Measurements from ENCODE around the gene MGAT5.

Gene MGAT5

GRCh38 chr2:134231301-134231964 lies 22.4 kb upstream of the MGAT5 start:
- no peak for DNase-seq (ENCODE audit: low spot score)

- peak; percentile 27 for DNase-seq (ENCODE audit: low spot score)
Measured at GRCh38 chr2:134231965-134232340, 21.9 kb upstream of the MGAT5 start.

GRCh38 chr2:134232461-134232860 lies 21.4 kb upstream of the MGAT5 start:
- DNase-seq (ENCODE audit: low spot score): no peak

- no peak for DNase-seq (ENCODE audit: low spot score)
Measured at GRCh38 chr2:134232868-134233727, 20.8 kb upstream of the MGAT5 start.

- no peak for DNase-seq (ENCODE audit: low spot score)
Measured at GRCh38 chr2:134233728-134234136, 20.1 kb upstream of the MGAT5 start.

GRCh38 chr2:134234535-134234934 lies 19.3 kb upstream of the MGAT5 start:
- no peak for DNase-seq (ENCODE audit: low spot score)

- no peak for DNase-seq (ENCODE audit: low spot score)
Measured at GRCh38 chr2:134235510-134236144, 18.2 kb upstream of the MGAT5 start.

- no peak for DNase-seq (ENCODE audit: low spot score)
Measured at GRCh38 chr2:134238371-134238770, 15.5 kb upstream of the MGAT5 start.

GRCh38 chr2:134240061-134240460 lies 13.8 kb upstream of the MGAT5 start:
- DNase-seq (ENCODE audit: low spot score): no peak

GRCh38 chr2:134241911-134242310 lies 12.0 kb upstream of the MGAT5 start:
- no peak for DNase-seq (ENCODE audit: low spot score)

GRCh38 chr2:134243244-134243643 lies 10.6 kb upstream of the MGAT5 start:
- no peak for DNase-seq (ENCODE audit: low spot score)

GRCh38 chr2:134244086-134244485 lies 9.8 kb upstream of the MGAT5 start:
- DNase-seq (ENCODE audit: low spot score): no peak

- DNase-seq (ENCODE audit: low spot score): no peak
Measured at GRCh38 chr2:134244587-134244986, 9.3 kb upstream of the MGAT5 start.

- DNase-seq (ENCODE audit: low spot score): peak; percentile 59
Measured at GRCh38 chr2:134245340-134245984, 8.4 kb upstream of the MGAT5 start.

- DNase-seq (ENCODE audit: low spot score): no peak
Measured at GRCh38 chr2:134246154-134246874, 7.6 kb upstream of the MGAT5 start.

- no peak for DNase-seq (ENCODE audit: low spot score)
Measured at GRCh38 chr2:134247679-134248078, 6.2 kb upstream of the MGAT5 start.

- DNase-seq (ENCODE audit: low spot score): no peak
Measured at GRCh38 chr2:134248913-134249312, 5.0 kb upstream of the MGAT5 start.

GRCh38 chr2:134249755-134250154 lies 4.1 kb upstream of the MGAT5 start:
- DNase-seq (ENCODE audit: low spot score): no peak

- DNase-seq (ENCODE audit: low spot score): no peak
Measured at GRCh38 chr2:134250840-134251461, 2.9 kb upstream of the MGAT5 start.

GRCh38 chr2:134252092-134252750 lies 1.7 kb upstream of the MGAT5 start:
- peak; percentile 5 for DNase-seq (ENCODE audit: low spot score)
